Prostate gland (tissue), 2 donors: ENCODE data around the gene CTNNA3.

Experiments
- POLR2A ChIP-seq: fragments of 450-650 bp; IDR thresholded peaks from one replicate; pipeline ENCODE4 v1.6.1; 2016; ENCODE audit warnings: antibody characterized with exemption, mild to moderate bottlenecking
- TF ChIP-seq, protein P1 (sequence below), 4 experiments: fragments of 200-600 bp in 2 of 4; fragments of 450-650 bp in 2 of 4; sonication (generic) in 2 of 4; IDR thresholded peaks; 1 replicate in 3 of 4; 2 replicates in 1 of 4; pipeline ENCODE4 v1.5.1; 2016 to 2019; ENCODE audit warnings: antibody characterized with exemption in 4 of 4, mild to moderate bottlenecking in 2 of 4, moderate library complexity in 2 of 4

DNA sequence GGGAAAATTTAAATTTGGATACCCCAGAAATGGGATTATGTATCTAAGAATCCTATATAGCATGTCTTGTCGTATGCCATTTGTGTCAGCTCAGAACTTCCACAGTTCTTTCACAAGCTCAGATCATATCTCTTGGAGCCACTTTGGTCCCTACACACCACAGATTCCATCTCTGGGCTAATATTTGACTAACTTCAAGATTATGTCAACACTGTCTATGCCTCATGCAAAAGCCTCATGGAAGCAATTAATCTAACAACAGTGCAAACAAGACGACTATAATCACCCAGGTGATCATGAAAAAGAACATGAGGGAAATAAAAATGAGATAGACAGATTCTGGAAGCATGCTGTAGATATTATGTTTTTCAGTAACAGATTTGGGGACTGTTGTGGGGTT lies 581.0 kb downstream of the CTNNA3 start:
- TF ChIP-seq, protein P1, sequence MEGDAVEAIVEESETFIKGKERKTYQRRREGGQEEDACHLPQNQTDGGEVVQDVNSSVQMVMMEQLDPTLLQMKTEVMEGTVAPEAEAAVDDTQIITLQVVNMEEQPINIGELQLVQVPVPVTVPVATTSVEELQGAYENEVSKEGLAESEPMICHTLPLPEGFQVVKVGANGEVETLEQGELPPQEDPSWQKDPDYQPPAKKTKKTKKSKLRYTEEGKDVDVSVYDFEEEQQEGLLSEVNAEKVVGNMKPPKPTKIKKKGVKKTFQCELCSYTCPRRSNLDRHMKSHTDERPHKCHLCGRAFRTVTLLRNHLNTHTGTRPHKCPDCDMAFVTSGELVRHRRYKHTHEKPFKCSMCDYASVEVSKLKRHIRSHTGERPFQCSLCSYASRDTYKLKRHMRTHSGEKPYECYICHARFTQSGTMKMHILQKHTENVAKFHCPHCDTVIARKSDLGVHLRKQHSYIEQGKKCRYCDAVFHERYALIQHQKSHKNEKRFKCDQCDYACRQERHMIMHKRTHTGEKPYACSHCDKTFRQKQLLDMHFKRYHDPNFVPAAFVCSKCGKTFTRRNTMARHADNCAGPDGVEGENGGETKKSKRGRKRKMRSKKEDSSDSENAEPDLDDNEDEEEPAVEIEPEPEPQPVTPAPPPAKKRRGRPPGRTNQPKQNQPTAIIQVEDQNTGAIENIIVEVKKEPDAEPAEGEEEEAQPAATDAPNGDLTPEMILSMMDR (IDR thresholded peaks at IDR 0.05): no peak
- TF ChIP-seq POLR2A: no peak
